Neural cell (in vitro differentiated cells): ENCODE results near the gene ELOVL3. TPM values are rescaled to one million over a fixed set of nuclear protein-coding genes. Genes with fewer than 3 reads are reported as not detected.

Experiments
- H2AFZ ChIP-seq: fragments of 200-600, 300-800 bp; sonication (generic), shearing (Covaris generic); 2 replicates; pipeline ENCODE4 v1.6.0; 2014; ENCODE audit warnings: low read depth, mild to moderate bottlenecking, antibody characterized with exemption, low read length, moderate library complexity
- H3F3A ChIP-seq: fragments of 200-600 bp; shearing (Covaris generic); 2 replicates; pipeline ENCODE4 v1.6.1; 2016; ENCODE audit warnings: mild to moderate bottlenecking, moderate library complexity, mixed read lengths, antibody characterized with exemption, low read length; ENCODE audit not compliant: insufficient read depth, poor library complexity, severe bottlenecking
- H3K27ac ChIP-seq: fragments of 200-600, 300-800 bp; sonication (generic), shearing (Covaris generic); 2 replicates; pipeline ENCODE4 v1.5.1; 2014; ENCODE audit warnings: mild to moderate bottlenecking, low read length, moderate library complexity
- H3K27me3 ChIP-seq: fragments of 300-800, 200-600 bp; sonication (generic), shearing (Covaris generic); 2 replicates; pipeline ENCODE4 v1.6.0; 2014; ENCODE audit warnings: mild to moderate bottlenecking, low read depth, low read length, moderate library complexity; ENCODE audit not compliant: insufficient read depth
- H3K36me3 ChIP-seq: fragments of 300-800, 200-600 bp; sonication (generic), shearing (Covaris generic); 2 replicates; pipeline ENCODE4 v1.5.1; 2014; ENCODE audit warnings: mild to moderate bottlenecking, antibody characterized with exemption, low read length, moderate library complexity; ENCODE audit not compliant: insufficient read depth
- H3K4me2 ChIP-seq: fragments of 300-800, 200-600 bp; sonication (generic), shearing (Covaris generic); 2 replicates; pipeline ENCODE4 v1.6.0; 2014; ENCODE audit warnings: mild to moderate bottlenecking, low read length
- H3K4me3 ChIP-seq: fragments of 300-800, 200-600 bp; sonication (generic), shearing (Covaris generic); 2 replicates; pipeline ENCODE4 v1.5.1; 2014; ENCODE audit warnings: mild to moderate bottlenecking, low read length, moderate library complexity
- H3K79me2 ChIP-seq: fragments of 200-600 bp; shearing (Covaris generic); replicated peaks from 2 replicates; pipeline ENCODE4 v1.6.0; 2014; ENCODE audit warnings: mild to moderate bottlenecking, low read length, moderate library complexity; ENCODE audit not compliant: insufficient read depth
- H3K9ac ChIP-seq: fragments of 300-800, 200-600 bp; sonication (generic), shearing (Covaris generic); 2 replicates; pipeline ENCODE4 v1.6.1; 2016; ENCODE audit warnings: mild to moderate bottlenecking, low read length, mixed read lengths
- H3K9me2 ChIP-seq: fragments of 200-600 bp; shearing (Covaris generic); 2 replicates; pipeline ENCODE4 v1.6.1; 2016; ENCODE audit warnings: mild to moderate bottlenecking, low read length, mixed read lengths; ENCODE audit not compliant: insufficient read depth
- H3K9me3 ChIP-seq: fragments of 200-600, 300-800 bp; sonication (generic), shearing (Covaris generic); 2 replicates; pipeline ENCODE4 v1.6.1; 2016; ENCODE audit warnings: mild to moderate bottlenecking, mixed run types, low read length, moderate library complexity, mixed read lengths
- H4K20me1 ChIP-seq: fragments of 200-600 bp; shearing (Covaris generic); 2 replicates; pipeline ENCODE4 v1.6.1; 2016; ENCODE audit warnings: mild to moderate bottlenecking, mixed run types; ENCODE audit not compliant: insufficient read depth
- EP300 ChIP-seq: fragments of 450-650 bp; conservative IDR thresholded peaks from 2 replicates; pipeline ENCODE4 v1.6.1; 2014; ENCODE audit warnings: antibody characterized with exemption, mild to moderate bottlenecking, moderate library complexity; ENCODE audit not compliant: poor library complexity, severe bottlenecking
- EZH2 ChIP-seq: fragments of 200-600, 300-800 bp; shearing (Covaris generic), sonication (generic); IDR thresholded peaks from 2 replicates; pipeline ENCODE4 v1.6.1; 2014; ENCODE audit warnings: antibody characterized with exemption, low read length, borderline replicate concordance, mild to moderate bottlenecking; ENCODE audit not compliant: insufficient read depth, poor library complexity, severe bottlenecking
- MXI1 ChIP-seq: fragments of 450-650 bp; conservative IDR thresholded peaks from 2 replicates; pipeline ENCODE4 v1.6.1; 2014; ENCODE audit warnings: antibody characterized with exemption, mild to moderate bottlenecking; ENCODE audit not compliant: poor library complexity, severe bottlenecking
- POLR2AphosphoS5 ChIP-seq: IDR thresholded peaks from 2 replicates; pipeline ENCODE4 v1.6.1; 2012
- RAD21 ChIP-seq: fragments of 450-650 bp; conservative IDR thresholded peaks from 2 replicates; pipeline ENCODE4 v1.6.1; 2014; ENCODE audit warnings: antibody characterized with exemption, mild to moderate bottlenecking, moderate library complexity
- SMC3 ChIP-seq: fragments of 450-650 bp; conservative IDR thresholded peaks from 2 replicates; pipeline ENCODE4 v1.6.1; 2014; ENCODE audit warnings: antibody characterized with exemption, mild to moderate bottlenecking, moderate library complexity; ENCODE audit not compliant: poor library complexity
- TAF1 ChIP-seq: IDR thresholded peaks from 2 replicates; pipeline ENCODE4 v1.6.1; 2012; ENCODE audit warnings: low read depth
- polyA plus RNA-seq: library from polyadenylated mRNA; depleted of rRNA; stranded (reverse); fragments of >200 nt; gene quantifications from 2 replicates; pipeline ENCODE4 v1.2.3, GENCODE V29; 2014
- TF ChIP-seq, protein P1 (sequence below): IDR thresholded peaks from 2 replicates; pipeline ENCODE4 v1.6.1; 2012; ENCODE audit warnings: borderline replicate concordance
- TF ChIP-seq, protein P2 (sequence below): fragments of 450-650 bp; IDR thresholded peaks from 2 replicates; pipeline ENCODE4 v1.5.1; 2014; ENCODE audit warnings: antibody characterized with exemption, mild to moderate bottlenecking, moderate library complexity; ENCODE audit not compliant: poor library complexity, severe bottlenecking

ELOVL3 gene
- polyA plus RNA-seq, 1 donor from 2014 or later: not detected

DNA sequence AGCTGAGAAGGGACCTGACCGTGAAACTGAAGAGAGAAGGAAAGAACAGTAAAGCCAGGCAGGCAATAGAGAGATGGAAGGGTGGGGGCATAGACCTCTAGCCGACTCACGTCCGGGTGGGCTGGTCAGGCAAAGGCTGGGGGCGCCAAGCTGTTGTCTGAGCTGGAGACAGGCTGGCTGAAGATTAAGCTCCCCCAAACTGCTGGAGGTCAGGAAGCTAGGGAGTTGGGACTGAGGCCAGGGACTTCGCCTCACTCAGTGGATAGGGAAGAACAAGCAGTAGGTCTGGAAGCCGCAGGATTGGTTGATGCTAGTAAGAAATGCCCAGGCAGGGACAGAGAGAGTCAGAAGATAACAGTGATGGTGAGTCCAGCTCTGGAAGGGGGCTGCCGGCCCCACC is 9.9 kb downstream of the ELOVL3 start:
- no peaks in the 10 kb centered on the region for H4K20me1 ChIP-seq
- no peaks in the 10 kb centered on the region for H3K9me3 ChIP-seq
- peaks cover 78% of the 10 kb centered on the region for H3K27me3 ChIP-seq
- H3K9me2 ChIP-seq: no peaks in the 10 kb centered on the region
- no peak overlapping the region for H3K27ac ChIP-seq
- H3K4me3 ChIP-seq: no peak overlapping the region
- no peaks in the 10 kb centered on the region for H3F3A ChIP-seq
- TF ChIP-seq, protein P1, sequence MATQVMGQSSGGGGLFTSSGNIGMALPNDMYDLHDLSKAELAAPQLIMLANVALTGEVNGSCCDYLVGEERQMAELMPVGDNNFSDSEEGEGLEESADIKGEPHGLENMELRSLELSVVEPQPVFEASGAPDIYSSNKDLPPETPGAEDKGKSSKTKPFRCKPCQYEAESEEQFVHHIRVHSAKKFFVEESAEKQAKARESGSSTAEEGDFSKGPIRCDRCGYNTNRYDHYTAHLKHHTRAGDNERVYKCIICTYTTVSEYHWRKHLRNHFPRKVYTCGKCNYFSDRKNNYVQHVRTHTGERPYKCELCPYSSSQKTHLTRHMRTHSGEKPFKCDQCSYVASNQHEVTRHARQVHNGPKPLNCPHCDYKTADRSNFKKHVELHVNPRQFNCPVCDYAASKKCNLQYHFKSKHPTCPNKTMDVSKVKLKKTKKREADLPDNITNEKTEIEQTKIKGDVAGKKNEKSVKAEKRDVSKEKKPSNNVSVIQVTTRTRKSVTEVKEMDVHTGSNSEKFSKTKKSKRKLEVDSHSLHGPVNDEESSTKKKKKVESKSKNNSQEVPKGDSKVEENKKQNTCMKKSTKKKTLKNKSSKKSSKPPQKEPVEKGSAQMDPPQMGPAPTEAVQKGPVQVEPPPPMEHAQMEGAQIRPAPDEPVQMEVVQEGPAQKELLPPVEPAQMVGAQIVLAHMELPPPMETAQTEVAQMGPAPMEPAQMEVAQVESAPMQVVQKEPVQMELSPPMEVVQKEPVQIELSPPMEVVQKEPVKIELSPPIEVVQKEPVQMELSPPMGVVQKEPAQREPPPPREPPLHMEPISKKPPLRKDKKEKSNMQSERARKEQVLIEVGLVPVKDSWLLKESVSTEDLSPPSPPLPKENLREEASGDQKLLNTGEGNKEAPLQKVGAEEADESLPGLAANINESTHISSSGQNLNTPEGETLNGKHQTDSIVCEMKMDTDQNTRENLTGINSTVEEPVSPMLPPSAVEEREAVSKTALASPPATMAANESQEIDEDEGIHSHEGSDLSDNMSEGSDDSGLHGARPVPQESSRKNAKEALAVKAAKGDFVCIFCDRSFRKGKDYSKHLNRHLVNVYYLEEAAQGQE: no peak
- TF ChIP-seq TAF1: no peak
- no peak for TF ChIP-seq POLR2AphosphoS5
- TF ChIP-seq SMC3: no peak
- TF ChIP-seq EP300: no peak
- TF ChIP-seq MXI1: no peak
- no peak for TF ChIP-seq EZH2
- no peak overlapping the region for H3K9ac ChIP-seq
- H3K36me3 ChIP-seq: no peaks in the 10 kb centered on the region
- H2AFZ ChIP-seq: no peak overlapping the region
- no peak overlapping the region for H3K4me2 ChIP-seq
- H3K79me2 ChIP-seq: no peaks in the 10 kb centered on the region

DNA sequence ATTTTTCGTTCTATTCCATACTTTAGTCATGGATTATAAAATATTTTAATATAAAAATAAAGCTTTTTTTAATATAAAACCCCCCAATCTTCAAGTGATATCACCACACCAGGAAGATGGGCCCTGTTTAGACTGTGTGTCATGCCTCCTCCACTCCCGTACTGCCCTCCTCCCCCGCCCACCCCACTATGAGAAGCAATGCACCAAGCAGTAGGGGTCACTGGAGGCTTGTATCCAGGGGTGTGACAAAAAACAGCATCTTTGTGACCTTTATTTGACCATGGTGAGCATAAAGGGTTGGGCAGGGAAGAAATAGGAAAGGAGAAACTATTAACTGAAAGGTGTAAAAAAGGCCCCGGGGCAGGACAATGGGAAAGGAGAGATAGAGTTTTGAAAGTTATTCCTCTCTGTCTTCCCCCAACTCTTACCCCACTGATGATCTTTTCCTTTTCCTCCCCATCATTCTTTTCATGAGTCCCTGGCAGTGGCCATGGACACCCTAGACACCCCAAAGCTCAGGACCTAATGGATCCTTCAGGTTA is 11.7 kb downstream of the ELOVL3 start:
- no peaks in the 10 kb centered on the region for H3K79me2 ChIP-seq
- TF ChIP-seq EZH2 (no peak), MXI1 (no peak), TAF1 (no peak), SMC3 (no peak), EP300 (no peak), RAD21 (no peak), POLR2AphosphoS5 (no peak)
- TF ChIP-seq, protein P1: no peak
- TF ChIP-seq, protein P2, sequence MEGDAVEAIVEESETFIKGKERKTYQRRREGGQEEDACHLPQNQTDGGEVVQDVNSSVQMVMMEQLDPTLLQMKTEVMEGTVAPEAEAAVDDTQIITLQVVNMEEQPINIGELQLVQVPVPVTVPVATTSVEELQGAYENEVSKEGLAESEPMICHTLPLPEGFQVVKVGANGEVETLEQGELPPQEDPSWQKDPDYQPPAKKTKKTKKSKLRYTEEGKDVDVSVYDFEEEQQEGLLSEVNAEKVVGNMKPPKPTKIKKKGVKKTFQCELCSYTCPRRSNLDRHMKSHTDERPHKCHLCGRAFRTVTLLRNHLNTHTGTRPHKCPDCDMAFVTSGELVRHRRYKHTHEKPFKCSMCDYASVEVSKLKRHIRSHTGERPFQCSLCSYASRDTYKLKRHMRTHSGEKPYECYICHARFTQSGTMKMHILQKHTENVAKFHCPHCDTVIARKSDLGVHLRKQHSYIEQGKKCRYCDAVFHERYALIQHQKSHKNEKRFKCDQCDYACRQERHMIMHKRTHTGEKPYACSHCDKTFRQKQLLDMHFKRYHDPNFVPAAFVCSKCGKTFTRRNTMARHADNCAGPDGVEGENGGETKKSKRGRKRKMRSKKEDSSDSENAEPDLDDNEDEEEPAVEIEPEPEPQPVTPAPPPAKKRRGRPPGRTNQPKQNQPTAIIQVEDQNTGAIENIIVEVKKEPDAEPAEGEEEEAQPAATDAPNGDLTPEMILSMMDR: no peak
- H3F3A ChIP-seq: no peaks in the 10 kb centered on the region
- H3K9me3 ChIP-seq: no peaks in the 10 kb centered on the region
- no peaks in the 10 kb centered on the region for H4K20me1 ChIP-seq
- no peak overlapping the region for H3K9ac ChIP-seq
- no peak overlapping the region for H3K4me2 ChIP-seq
- no peak overlapping the region for H2AFZ ChIP-seq
- peaks cover 76% of the 10 kb centered on the region for H3K27me3 ChIP-seq
- no peak overlapping the region for H3K27ac ChIP-seq
- no peak overlapping the region for H3K4me3 ChIP-seq
- H3K36me3 ChIP-seq: no peaks in the 10 kb centered on the region
- no peaks in the 10 kb centered on the region for H3K9me2 ChIP-seq
